Measurements from ENCODE around the gene IVL.

DNA sequence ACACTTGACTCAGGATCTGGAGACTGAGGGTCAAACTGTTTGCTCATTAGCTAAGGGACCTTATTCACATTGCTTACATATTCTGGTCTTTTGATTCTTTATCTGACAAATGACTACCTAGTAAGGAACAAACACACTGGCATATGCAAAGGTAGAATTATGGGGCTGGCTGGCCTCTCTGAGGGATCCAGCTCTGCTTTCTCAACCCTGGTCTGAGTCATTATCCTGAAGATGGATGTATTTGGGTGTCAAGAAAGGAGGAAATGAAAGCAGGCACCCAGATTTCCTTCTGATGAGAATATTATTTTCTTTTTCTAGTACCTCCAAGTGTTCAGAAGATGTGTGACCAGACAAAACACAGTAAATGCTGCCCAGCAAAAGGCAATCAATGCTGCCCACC, 24.3 kb upstream of the IVL start:
- TF ChIP-seq, protein P1, sequence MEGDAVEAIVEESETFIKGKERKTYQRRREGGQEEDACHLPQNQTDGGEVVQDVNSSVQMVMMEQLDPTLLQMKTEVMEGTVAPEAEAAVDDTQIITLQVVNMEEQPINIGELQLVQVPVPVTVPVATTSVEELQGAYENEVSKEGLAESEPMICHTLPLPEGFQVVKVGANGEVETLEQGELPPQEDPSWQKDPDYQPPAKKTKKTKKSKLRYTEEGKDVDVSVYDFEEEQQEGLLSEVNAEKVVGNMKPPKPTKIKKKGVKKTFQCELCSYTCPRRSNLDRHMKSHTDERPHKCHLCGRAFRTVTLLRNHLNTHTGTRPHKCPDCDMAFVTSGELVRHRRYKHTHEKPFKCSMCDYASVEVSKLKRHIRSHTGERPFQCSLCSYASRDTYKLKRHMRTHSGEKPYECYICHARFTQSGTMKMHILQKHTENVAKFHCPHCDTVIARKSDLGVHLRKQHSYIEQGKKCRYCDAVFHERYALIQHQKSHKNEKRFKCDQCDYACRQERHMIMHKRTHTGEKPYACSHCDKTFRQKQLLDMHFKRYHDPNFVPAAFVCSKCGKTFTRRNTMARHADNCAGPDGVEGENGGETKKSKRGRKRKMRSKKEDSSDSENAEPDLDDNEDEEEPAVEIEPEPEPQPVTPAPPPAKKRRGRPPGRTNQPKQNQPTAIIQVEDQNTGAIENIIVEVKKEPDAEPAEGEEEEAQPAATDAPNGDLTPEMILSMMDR (IDR thresholded peaks at IDR 0.05), result no peak
- no peak for TF ChIP-seq POLR2A (IDR thresholded peaks at IDR 0.05)
